ENCODE measurements around the gene DDX41. TPM values are rescaled to one million over a fixed set of nuclear protein-coding genes. Genes with fewer than 3 reads are reported as not detected.

The DDX41 gene
- total RNA-seq, 4 donors from 2014 or later, result 85.3 to 139 (median 105) TPM

DNA sequence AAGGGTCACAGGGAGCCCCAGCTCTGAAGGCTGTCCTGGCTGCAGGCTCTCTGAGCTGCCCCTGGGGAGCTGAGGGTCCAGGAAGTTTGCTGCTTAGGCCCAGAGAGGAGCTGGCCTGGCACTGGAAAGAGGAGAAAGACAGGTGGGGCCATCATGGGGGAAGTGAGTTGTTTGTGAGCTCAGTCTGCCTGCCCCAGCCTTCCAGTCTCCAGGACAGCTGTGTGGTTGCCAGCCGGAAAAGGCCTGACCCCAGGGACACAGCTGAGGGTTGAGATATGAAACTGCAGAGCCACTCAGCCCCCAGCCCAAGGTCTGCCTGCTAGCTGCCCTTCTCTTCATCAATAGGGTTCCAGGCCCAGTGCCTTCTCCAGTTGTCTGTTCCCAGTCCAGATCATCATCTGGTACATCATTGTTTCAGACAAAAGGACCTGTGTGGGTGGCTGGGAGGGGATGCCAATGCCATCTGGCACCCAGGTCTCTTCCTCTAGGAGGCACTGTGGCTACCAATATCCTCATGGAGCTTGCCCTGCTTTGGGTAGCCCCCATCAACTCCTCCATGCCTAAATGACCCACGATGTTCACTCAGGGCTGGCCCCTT lies 4.3 kb upstream of the DDX41 start:
- peaks cover 2 to 70% (median 19%) of the 10 kb centered on the region in 3 donors for H3K36me3 ChIP-seq
- WGBS, 2 donors, result 63 to 85% methylated on average over 2 of the region's 2 CpGs
- no peak for DNase-seq (ENCODE audit: low spot score in 2 of 2)

DNA sequence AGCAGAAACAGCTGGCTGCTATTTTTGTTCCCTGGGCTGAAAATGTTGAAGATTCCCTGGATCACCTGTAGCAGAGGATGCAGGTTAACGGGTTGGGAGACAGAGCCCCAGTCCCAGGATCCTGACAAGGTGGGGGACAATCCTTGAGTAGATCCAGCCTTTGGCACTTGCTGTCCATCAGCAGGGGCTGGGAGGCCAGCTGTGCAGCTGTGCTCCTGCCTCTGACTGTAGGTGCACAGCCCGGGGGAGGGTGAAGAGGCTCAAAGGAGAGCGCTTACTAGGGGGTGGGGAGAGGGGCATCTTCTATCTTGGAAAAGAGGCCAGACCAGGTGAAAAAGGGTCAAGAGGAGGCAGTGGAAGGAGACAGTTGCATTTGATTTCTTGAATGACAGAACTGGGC lies 3.5 kb upstream of the DDX41 start:
- no peak for DNase-seq (ENCODE audit: low spot score in 2 of 2)
- Histone ChIP-seq H3K27ac (no peak overlapping the region), H3K27me3 (no peaks in the 10 kb centered on the region), H3K36me3 (peaks cover 2 to 69% (median 17%) of the 10 kb centered on the region in 3 donors), H3K4me1 (peaks cover 3 to 24% (median 10%) of the 10 kb centered on the region in 4 donors), H3K9me3 (no peaks in the 10 kb centered on the region), H3K4me3 (no peak overlapping the region)
- 87 to 98% methylated on average over 3 of the region's 3 CpGs for WGBS, 2 donors
- no peak for TF ChIP-seq EP300 (IDR thresholded peaks at IDR 0.05)
- TF ChIP-seq POLR2A (IDR thresholded peaks at IDR 0.05), result no peak
- TF ChIP-seq, protein P1, sequence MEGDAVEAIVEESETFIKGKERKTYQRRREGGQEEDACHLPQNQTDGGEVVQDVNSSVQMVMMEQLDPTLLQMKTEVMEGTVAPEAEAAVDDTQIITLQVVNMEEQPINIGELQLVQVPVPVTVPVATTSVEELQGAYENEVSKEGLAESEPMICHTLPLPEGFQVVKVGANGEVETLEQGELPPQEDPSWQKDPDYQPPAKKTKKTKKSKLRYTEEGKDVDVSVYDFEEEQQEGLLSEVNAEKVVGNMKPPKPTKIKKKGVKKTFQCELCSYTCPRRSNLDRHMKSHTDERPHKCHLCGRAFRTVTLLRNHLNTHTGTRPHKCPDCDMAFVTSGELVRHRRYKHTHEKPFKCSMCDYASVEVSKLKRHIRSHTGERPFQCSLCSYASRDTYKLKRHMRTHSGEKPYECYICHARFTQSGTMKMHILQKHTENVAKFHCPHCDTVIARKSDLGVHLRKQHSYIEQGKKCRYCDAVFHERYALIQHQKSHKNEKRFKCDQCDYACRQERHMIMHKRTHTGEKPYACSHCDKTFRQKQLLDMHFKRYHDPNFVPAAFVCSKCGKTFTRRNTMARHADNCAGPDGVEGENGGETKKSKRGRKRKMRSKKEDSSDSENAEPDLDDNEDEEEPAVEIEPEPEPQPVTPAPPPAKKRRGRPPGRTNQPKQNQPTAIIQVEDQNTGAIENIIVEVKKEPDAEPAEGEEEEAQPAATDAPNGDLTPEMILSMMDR (IDR thresholded peaks at IDR 0.05), result no peak

More for the DNA sequence above, 4.3 kb upstream of the DDX41 start:
- H3K4me3 ChIP-seq, result no peak overlapping the region
- no peaks in the 10 kb centered on the region for H3K9me3 ChIP-seq
- TF ChIP-seq, protein P1 (IDR thresholded peaks at IDR 0.05), result no peak
- no peak for TF ChIP-seq EP300 (IDR thresholded peaks at IDR 0.05)
- no peaks in the 10 kb centered on the region for H3K27me3 ChIP-seq
- H3K27ac ChIP-seq, result no peak overlapping the region
- peaks cover 0 to 16% (median 2%) of the 10 kb centered on the region in 4 donors for H3K4me1 ChIP-seq

DNA sequence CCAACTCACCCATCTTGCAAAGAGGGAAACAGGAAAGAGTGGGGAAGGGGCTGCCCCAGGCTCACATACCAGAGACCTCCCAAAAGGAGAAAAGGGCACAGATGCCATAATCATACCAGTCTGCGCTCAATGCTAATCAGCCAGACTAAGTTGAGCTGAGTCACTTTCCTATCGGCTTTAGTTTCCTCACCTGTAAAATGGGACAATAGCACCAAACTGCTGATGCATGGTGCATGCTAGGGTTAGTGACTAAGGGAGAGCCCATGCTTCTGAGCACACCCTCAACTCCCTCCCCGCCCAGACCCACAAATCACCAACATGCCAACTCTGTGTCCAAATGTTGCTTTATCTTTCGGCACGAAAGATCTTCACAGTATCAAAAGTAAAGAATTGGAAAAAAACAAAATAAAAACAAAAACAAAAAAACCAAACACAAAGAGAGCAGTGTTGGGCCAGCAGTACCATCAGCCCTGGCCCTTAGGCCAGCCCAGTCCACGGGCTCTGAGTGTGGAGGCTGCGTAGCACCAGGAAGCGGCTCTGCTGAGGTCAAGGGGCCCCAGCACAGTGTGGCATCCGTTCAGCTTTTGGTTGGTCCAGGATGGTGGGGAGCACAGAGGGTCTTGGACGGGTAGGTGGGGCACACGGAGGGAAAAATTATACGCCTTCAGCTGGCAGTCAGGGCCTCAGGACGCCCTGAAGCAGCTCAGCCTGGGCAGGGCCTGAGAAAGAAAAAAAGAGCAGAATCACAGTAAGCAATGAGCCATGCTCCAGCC lies 2.9 kb upstream of the DDX41 start:
- Histone ChIP-seq H3K9me3 (no peaks in the 10 kb centered on the region), H3K36me3 (peaks cover 0 to 69% (median 11%) of the 10 kb centered on the region in 3 donors), H3K27ac (no peak overlapping the region), H3K4me1 (peaks cover 3 to 30% (median 10%) of the 10 kb centered on the region in 4 donors), H3K4me3 (no peak overlapping the region), H3K27me3 (no peaks in the 10 kb centered on the region)
- 76 to 79% methylated on average over 13 of the region's 13 CpGs for WGBS, 2 donors
- TF ChIP-seq EP300 (IDR thresholded peaks at IDR 0.05) (no peak), POLR2A (IDR thresholded peaks at IDR 0.05) (no peak)
- TF ChIP-seq, protein P1 (IDR thresholded peaks at IDR 0.05), result no peak
- DNase-seq (ENCODE audit: low spot score in 2 of 2), result no peak

DNA sequence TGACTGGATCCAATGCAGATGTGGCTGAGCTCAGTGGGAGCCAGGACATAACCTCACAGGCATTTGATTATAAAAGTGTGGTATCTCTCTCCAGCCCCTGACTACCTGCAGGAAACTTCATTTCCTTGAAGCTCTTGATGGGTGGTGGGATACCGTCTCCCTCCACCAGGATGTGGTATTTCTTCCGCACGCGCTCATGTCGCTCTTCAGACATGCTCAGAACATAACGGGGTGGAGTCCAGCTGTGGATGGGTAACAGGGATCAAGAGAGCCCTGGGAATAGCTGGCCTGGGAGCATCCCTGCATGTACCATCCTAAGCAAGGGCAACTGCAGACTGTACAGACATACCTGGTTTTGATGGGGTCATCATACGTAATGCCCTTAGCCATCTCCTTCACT lies 1.2 kb downstream of the DDX41 start:
- H3K9me3 ChIP-seq, result no peaks in the 10 kb centered on the region
- peaks cover 3 to 34% (median 10%) of the 10 kb centered on the region in 4 donors for H3K4me1 ChIP-seq
- H3K27me3 ChIP-seq, result no peaks in the 10 kb centered on the region
- no peak for DNase-seq (ENCODE audit: low spot score in 2 of 2)
- H3K4me3 ChIP-seq, result peak overlapping the region in 2 of 4 donors; percentile 72 to 95
- TF ChIP-seq, protein P1 (IDR thresholded peaks at IDR 0.05), result no peak
- TF ChIP-seq EP300 (IDR thresholded peaks at IDR 0.05) (no peak), POLR2A (IDR thresholded peaks at IDR 0.05) (no peak)
- H3K27ac ChIP-seq, result no peak overlapping the region
- WGBS, 2 donors, result 87 to 96% methylated on average over 7 of the region's 7 CpGs
- H3K36me3 ChIP-seq, result peaks cover 2 to 69% (median 13%) of the 10 kb centered on the region in 3 donors

DNA sequence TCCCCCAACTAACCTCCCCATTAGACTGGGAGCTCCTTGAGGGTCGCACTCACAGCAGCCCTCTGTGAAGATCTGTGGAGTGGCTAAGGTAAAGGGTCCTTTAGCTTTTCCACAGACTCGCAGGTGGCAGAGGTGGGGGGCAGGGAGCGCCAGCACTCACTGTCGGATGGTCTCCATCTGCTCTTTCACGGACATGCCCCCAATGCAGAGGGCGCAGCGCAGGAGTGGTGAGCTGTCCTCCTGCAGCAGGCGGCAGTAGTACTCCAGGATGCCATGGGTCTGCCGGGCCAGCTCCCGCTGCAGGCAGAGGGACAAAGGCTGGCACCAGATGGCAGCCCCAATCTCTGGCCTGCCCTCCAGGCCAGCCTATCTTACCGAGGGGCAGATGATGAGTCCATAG lies 2.2 kb downstream of the DDX41 start:
- no peaks in the 10 kb centered on the region for H3K9me3 ChIP-seq
- no peaks in the 10 kb centered on the region for H3K27me3 ChIP-seq
- peaks cover 3 to 41% (median 12%) of the 10 kb centered on the region in 4 donors for H3K4me1 ChIP-seq
- WGBS, 2 donors, result 94% methylated on average over 8 to 11 of the region's 11 CpGs
- TF ChIP-seq POLR2A (IDR thresholded peaks at IDR 0.05), result no peak
- TF ChIP-seq, protein P1 (IDR thresholded peaks at IDR 0.05), result no peak
- no peak for TF ChIP-seq EP300 (IDR thresholded peaks at IDR 0.05)
- no peak for DNase-seq (ENCODE audit: low spot score in 2 of 2)
- no peak overlapping the region for H3K4me3 ChIP-seq
- H3K36me3 ChIP-seq, result peaks cover 2 to 67% (median 13%) of the 10 kb centered on the region in 3 donors
- H3K27ac ChIP-seq, result no peak overlapping the region

Measured in tibial nerve (tissue), 4 donors.